Measurements from ENCODE around the gene SMLR1. TPM values are rescaled to one million over a fixed set of nuclear protein-coding genes. Genes with fewer than 3 reads are reported as not detected.

SMLR1 gene
- total RNA-seq, 3 donors from 2014 or later (not counting 1 experiment from before 2014, with no cell fraction given) = not detected

DNA sequence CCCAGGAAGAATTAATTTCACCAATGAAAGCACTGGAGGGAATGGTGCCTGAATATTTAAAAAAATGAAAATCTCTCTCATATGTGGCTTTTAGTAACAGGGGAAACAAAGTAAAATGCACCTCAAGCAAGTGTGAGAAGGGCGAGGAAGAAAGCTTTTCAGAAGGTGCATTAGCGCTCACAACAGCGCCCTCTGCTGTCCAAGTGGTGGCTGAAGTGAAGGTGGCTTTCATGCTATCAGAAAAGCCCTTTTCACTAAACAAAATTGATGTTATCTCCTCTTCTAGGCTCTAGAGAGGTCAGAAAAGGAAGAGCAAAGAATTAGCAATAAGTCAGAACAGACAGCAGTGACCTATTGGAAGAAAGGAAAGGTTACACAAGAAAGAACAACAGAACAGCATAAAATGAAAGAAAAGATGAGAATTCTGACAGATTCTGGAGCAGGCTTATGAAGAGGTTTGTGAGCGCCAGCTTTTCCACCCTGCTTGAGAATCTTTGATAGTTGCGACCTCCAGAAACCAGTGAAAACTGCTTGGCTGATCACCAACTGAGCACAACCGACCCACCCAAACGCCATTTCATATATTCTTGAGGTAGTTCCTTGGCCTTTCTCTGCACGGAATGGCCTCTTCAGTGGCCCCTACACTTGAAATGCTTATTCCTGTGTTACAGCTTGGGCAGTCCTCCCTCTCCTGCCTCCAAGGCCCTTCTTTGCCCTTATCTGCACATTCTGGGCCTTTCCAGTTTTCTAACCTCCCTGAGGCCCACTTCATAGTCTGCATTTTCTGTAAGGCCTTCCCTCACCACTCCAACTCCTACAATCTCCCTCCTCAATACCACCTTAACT, 45.3 kb downstream of the SMLR1 start:
- H3K4me1 ChIP-seq (ENCODE audit: control insufficient read depth, insufficient read depth, low read length) = no peaks in the 10 kb centered on the region
- no peaks in the 10 kb centered on the region for H3K9me3 ChIP-seq (ENCODE audit: control insufficient read depth, insufficient read depth, low read length)
- no peaks in the 10 kb centered on the region for H3K9me3 Mint-ChIP-seq
- WGBS (ENCODE audit: insufficient coverage) = 69% methylated on average over 8 of the region's 8 CpGs
- H3K27me3 ChIP-seq (ENCODE audit: control insufficient read depth, insufficient read depth, low read length) = no peaks in the 10 kb centered on the region
- TF ChIP-seq, protein P1, sequence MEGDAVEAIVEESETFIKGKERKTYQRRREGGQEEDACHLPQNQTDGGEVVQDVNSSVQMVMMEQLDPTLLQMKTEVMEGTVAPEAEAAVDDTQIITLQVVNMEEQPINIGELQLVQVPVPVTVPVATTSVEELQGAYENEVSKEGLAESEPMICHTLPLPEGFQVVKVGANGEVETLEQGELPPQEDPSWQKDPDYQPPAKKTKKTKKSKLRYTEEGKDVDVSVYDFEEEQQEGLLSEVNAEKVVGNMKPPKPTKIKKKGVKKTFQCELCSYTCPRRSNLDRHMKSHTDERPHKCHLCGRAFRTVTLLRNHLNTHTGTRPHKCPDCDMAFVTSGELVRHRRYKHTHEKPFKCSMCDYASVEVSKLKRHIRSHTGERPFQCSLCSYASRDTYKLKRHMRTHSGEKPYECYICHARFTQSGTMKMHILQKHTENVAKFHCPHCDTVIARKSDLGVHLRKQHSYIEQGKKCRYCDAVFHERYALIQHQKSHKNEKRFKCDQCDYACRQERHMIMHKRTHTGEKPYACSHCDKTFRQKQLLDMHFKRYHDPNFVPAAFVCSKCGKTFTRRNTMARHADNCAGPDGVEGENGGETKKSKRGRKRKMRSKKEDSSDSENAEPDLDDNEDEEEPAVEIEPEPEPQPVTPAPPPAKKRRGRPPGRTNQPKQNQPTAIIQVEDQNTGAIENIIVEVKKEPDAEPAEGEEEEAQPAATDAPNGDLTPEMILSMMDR (IDR thresholded peaks at IDR 0.05) = peak; percentile 90
- ATAC-seq = peak; percentile 57 to 65 (median 64)
- no peaks in the 10 kb centered on the region for H3K36me3 Mint-ChIP-seq
- intact Hi-C loops (cut with micrococcal nuclease) = loop anchor here (1.0 kb wide), 2 partner anchors 550 to 578 kb away; no protein-coding TSS in a partner anchor
- no peak overlapping the region for H3K27ac Mint-ChIP-seq
- no peak overlapping the region for H3K27ac ChIP-seq (ENCODE audit: low read length)
- H3K4me3 Mint-ChIP-seq = no peak overlapping the region
- peak; percentile 55 to 84 for DNase-seq
- H3K4me3 ChIP-seq (ENCODE audit: low read length) = no peak overlapping the region
- H3K27me3 Mint-ChIP-seq (ENCODE audit: low read depth in 2 of 2) = peaks cover 0 to 13% of the 10 kb centered on the region in 2 donors
- no peaks in the 10 kb centered on the region for H3K36me3 ChIP-seq (ENCODE audit: control insufficient read depth, insufficient read depth, low read length)
- H3K4me1 Mint-ChIP-seq = peaks cover 0 to 5% of the 10 kb centered on the region in 2 donors

DNA sequence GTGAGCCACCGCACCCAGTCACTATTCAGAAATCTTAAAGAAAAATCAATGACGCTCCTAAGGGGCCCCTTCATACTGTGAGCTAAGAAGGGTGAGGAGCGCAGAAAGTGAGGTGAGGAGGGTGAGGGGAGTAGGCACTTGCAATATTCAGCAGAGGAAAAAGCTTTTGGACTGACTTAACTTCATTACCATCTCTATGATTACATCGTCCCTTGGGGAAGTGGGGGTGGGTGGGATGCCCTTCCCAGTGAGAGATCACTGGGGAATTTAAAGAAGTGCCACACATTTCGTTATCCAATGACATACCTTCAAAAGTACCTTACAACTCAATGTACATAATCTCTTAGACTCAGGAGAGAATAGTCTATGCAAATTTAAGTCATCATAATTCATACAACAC, 46.5 kb downstream of the SMLR1 start:
- Mint-ChIP-seq H3K4me3 (no peak overlapping the region), H3K4me1 (peaks cover 0 to 5% of the 10 kb centered on the region in 2 donors), H3K9me3 (no peaks in the 10 kb centered on the region), H3K27me3 (ENCODE audit: low read depth in 2 of 2) (peaks cover 0 to 13% of the 10 kb centered on the region in 2 donors), H3K27ac (no peak overlapping the region), H3K36me3 (no peaks in the 10 kb centered on the region)
- DNase-seq (no peak), ATAC-seq (no peak)
- Histone ChIP-seq H3K27ac (ENCODE audit: low read length) (no peak overlapping the region), H3K4me3 (ENCODE audit: low read length) (no peak overlapping the region), H3K27me3 (ENCODE audit: control insufficient read depth, insufficient read depth, low read length) (no peaks in the 10 kb centered on the region), H3K4me1 (ENCODE audit: control insufficient read depth, insufficient read depth, low read length) (no peaks in the 10 kb centered on the region), H3K9me3 (ENCODE audit: control insufficient read depth, insufficient read depth, low read length) (no peaks in the 10 kb centered on the region), H3K36me3 (ENCODE audit: control insufficient read depth, insufficient read depth, low read length) (no peaks in the 10 kb centered on the region)
- intact Hi-C loops (cut with micrococcal nuclease) = no loop called here
- TF ChIP-seq, protein P1 (IDR thresholded peaks at IDR 0.05) = no peak
- WGBS (ENCODE audit: insufficient coverage) = 100% methylated on average over 3 of the region's 5 CpGs

DNA sequence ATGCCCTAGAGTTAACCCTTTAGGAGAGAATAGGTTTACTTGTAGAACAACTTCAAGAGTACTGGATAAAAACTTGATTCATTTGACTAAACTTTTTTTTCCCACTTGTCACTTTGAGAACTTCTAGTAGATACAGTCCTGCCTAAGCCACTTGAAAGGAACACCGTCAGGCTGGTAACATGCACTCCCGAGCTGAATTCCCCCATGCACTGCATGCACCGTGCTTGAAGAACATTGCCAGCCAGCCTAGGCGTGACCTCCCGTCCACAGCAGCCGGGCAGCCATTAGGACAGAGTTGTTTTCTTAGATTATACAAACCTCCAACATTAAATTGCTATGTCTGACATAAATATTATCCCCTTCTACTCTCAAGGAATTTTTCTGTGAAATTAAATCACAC, 52.6 kb downstream of the SMLR1 start:
- WGBS (ENCODE audit: insufficient coverage) = 87% methylated on average over 6 of the region's 6 CpGs
- Histone ChIP-seq H3K36me3 (ENCODE audit: control insufficient read depth, insufficient read depth, low read length) (no peaks in the 10 kb centered on the region), H3K9me3 (ENCODE audit: control insufficient read depth, insufficient read depth, low read length) (no peaks in the 10 kb centered on the region), H3K4me1 (ENCODE audit: control insufficient read depth, insufficient read depth, low read length) (no peaks in the 10 kb centered on the region), H3K27me3 (ENCODE audit: control insufficient read depth, insufficient read depth, low read length) (no peaks in the 10 kb centered on the region), H3K27ac (ENCODE audit: low read length) (no peak overlapping the region), H3K4me3 (ENCODE audit: low read length) (no peak overlapping the region)
- Mint-ChIP-seq H3K36me3 (no peaks in the 10 kb centered on the region), H3K4me3 (no peak overlapping the region), H3K9me3 (no peaks in the 10 kb centered on the region), H3K27ac (no peak overlapping the region), H3K4me1 (no peaks in the 10 kb centered on the region), H3K27me3 (ENCODE audit: low read depth in 2 of 2) (peaks cover 0 to 5% of the 10 kb centered on the region in 2 donors)
- TF ChIP-seq, protein P1 (IDR thresholded peaks at IDR 0.05) = no peak
- DNase-seq = no peak
- no peak for ATAC-seq
- intact Hi-C loops (cut with micrococcal nuclease) = loop anchor here (10.0 kb wide), 1 partner anchor 1415 kb away; no protein-coding TSS in a partner anchor

Measured in natural killer cell (primary cell).